ENCODE measurements around the gene TBC1D25. TPM values are rescaled to one million over a fixed set of nuclear protein-coding genes. Genes with fewer than 3 reads are reported as not detected.

TBC1D25 gene
- total and polyA plus RNA-seq, 2 experiments from 2014 or later = 1.9 to 4.5 TPM

GRCh38 chrX:48521353-48522243 is 17.9 kb upstream of the TBC1D25 start, which contains the start of gene EBP:
TSS of gene EBP (plus strand) at chrX:48521808. CDS start at chrX:48523772, 1,964 bp downstream.
- DNase-seq (ENCODE audit: low spot score) = peak; percentile 92
- Histone ChIP-seq H3F3A (replicated peaks; ENCODE audit: low read depth) (no peaks in the 10 kb centered on the region), H3K9me2 (ENCODE audit: insufficient read depth) (no peaks in the 10 kb centered on the region), H2AFZ (no peak within 1 kb of the TSS), H3K27ac (ENCODE audit: low read depth) (peak within 1 kb of the TSS; percentile 81; the same call in 1 of the 2 replicates), H3K4me1 (ENCODE audit: insufficient read depth) (no peaks in the 10 kb centered on the region), H3K4me3 (peak within 1 kb of the TSS; percentile 77), H4K20me1 (replicated peaks; ENCODE audit: insufficient read depth) (no peaks in the 10 kb centered on the region), H3K4me2 (peak within 1 kb of the TSS; percentile 84), H3K27me3 (ENCODE audit: insufficient read depth) (no peaks in the 10 kb centered on the region), H3K79me2 (replicated peaks; ENCODE audit: insufficient read depth) (peaks cover 17% of the 10 kb centered on the region), H3K36me3 (ENCODE audit: insufficient read depth) (peaks cover 9% of the 10 kb centered on the region; the same call in 1 of the 2 replicates)
- Mint-ChIP-seq H3K9me3 (no peaks in the 10 kb centered on the region), H3K4me3 (peak within 1 kb of the TSS; percentile 93), H3K27ac (peak within 1 kb of the TSS; percentile 95), H3K27me3 (ENCODE audit: insufficient read depth, low read depth, poor library complexity) (peaks cover 2% of the 10 kb centered on the region), H3K4me1 (peaks cover 11% of the 10 kb centered on the region; the same call in 2 of the 3 replicates), H3K36me3 (ENCODE audit: low read depth) (peaks cover 15% of the 10 kb centered on the region)
- no peak for TF ChIP-seq STAT1 (IDR thresholded peaks at IDR 0.05; ENCODE audit: unreplicated experiment)
- TF ChIP-seq POLR2AphosphoS5 (IDR thresholded peaks at IDR 0.05; ENCODE audit: low read depth) = peak; percentile 73
- peak; percentile 96 for ATAC-seq

GRCh38 chrX:48522291-48522690 is 17.2 kb upstream of the TBC1D25 start:
- H3K36me3 ChIP-seq (ENCODE audit: insufficient read depth) = peaks cover 9% of the 10 kb centered on the region; the same call in 1 of the 2 replicates
- H3K79me2 ChIP-seq (replicated peaks; ENCODE audit: insufficient read depth) = peaks cover 17% of the 10 kb centered on the region
- Mint-ChIP-seq H3K27ac (peak overlapping the region; percentile 95), H3K36me3 (ENCODE audit: low read depth) (peaks cover 22% of the 10 kb centered on the region), H3K9me3 (no peaks in the 10 kb centered on the region), H3K4me3 (peak overlapping the region; percentile 93), H3K27me3 (ENCODE audit: insufficient read depth, low read depth, poor library complexity) (peaks cover 2% of the 10 kb centered on the region), H3K4me1 (peaks cover 11% of the 10 kb centered on the region; the same call in 2 of the 3 replicates)
- peak overlapping the region; percentile 77 for H3K4me3 ChIP-seq
- no peak overlapping the region for H2AFZ ChIP-seq
- ATAC-seq = no peak
- no peak for DNase-seq (ENCODE audit: low spot score)
- H3K4me1 ChIP-seq (ENCODE audit: insufficient read depth) = no peaks in the 10 kb centered on the region
- H3K4me2 ChIP-seq = peak overlapping the region; percentile 84
- no peaks in the 10 kb centered on the region for H3K9me2 ChIP-seq (ENCODE audit: insufficient read depth)
- TF ChIP-seq POLR2AphosphoS5 (IDR thresholded peaks at IDR 0.05; ENCODE audit: low read depth) = no peak
- TF ChIP-seq JUNB (IDR thresholded peaks at IDR 0.05; ENCODE audit: unreplicated experiment) = no peak
- no peak for TF ChIP-seq ZNF114 (CRISPR knock-in tag; IDR thresholded peaks at IDR 0.05)
- no peak overlapping the region for H3K27ac ChIP-seq (ENCODE audit: low read depth)
- H3K27me3 ChIP-seq (ENCODE audit: insufficient read depth) = no peaks in the 10 kb centered on the region
- no peaks in the 10 kb centered on the region for H3F3A ChIP-seq (replicated peaks; ENCODE audit: low read depth)
- no peaks in the 10 kb centered on the region for H4K20me1 ChIP-seq (replicated peaks; ENCODE audit: insufficient read depth)

DNA sequence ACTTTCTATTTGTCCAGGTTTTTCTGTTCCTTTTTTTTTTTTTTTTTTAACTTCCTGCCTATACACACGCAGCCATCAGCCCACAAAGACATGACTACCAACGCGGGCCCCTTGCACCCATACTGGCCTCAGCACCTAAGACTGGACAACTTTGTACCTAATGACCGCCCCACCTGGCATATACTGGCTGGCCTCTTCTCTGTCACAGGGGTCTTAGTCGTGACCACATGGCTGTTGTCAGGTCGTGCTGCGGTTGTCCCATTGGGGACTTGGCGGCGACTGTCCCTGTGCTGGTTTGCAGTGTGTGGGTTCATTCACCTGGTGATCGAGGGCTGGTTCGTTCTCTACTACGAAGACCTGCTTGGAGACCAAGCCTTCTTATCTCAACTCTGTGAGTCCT is 15.8 kb upstream of the TBC1D25 start:
- Mint-ChIP-seq H3K27ac (no peak overlapping the region), H3K4me1 (peaks cover 11% of the 10 kb centered on the region; the same call in 2 of the 3 replicates), H3K27me3 (ENCODE audit: insufficient read depth, low read depth, poor library complexity) (peaks cover 2% of the 10 kb centered on the region), H3K4me3 (peak overlapping the region; percentile 40; the same call in 2 of the 3 replicates), H3K9me3 (no peaks in the 10 kb centered on the region), H3K36me3 (ENCODE audit: low read depth) (peaks cover 36% of the 10 kb centered on the region)
- Histone ChIP-seq H3F3A (replicated peaks; ENCODE audit: low read depth) (no peaks in the 10 kb centered on the region), H3K9me2 (ENCODE audit: insufficient read depth) (no peaks in the 10 kb centered on the region), H3K4me3 (no peak overlapping the region), H3K27me3 (ENCODE audit: insufficient read depth) (no peaks in the 10 kb centered on the region), H3K4me1 (ENCODE audit: insufficient read depth) (no peaks in the 10 kb centered on the region), H3K4me2 (no peak overlapping the region), H3K36me3 (ENCODE audit: insufficient read depth) (peaks cover 9% of the 10 kb centered on the region), H3K27ac (ENCODE audit: low read depth) (no peak overlapping the region), H4K20me1 (replicated peaks; ENCODE audit: insufficient read depth) (no peaks in the 10 kb centered on the region), H3K79me2 (replicated peaks; ENCODE audit: insufficient read depth) (peaks cover 17% of the 10 kb centered on the region), H2AFZ (no peak overlapping the region)
- DNase-seq (ENCODE audit: low spot score) (no peak), ATAC-seq (no peak)
- TF ChIP-seq CREB1 (CRISPR knock-in tag; IDR thresholded peaks at IDR 0.05; ENCODE audit: low read depth) (no peak), ZNF114 (CRISPR knock-in tag; IDR thresholded peaks at IDR 0.05) (no peak), EZH2phosphoT487 (IDR thresholded peaks at IDR 0.05; ENCODE audit: unreplicated experiment) (no peak), JUNB (IDR thresholded peaks at IDR 0.05; ENCODE audit: unreplicated experiment) (no peak), EZH2 (IDR thresholded peaks at IDR 0.05; ENCODE audit: low read depth, unreplicated experiment) (no peak), ETS1 (IDR thresholded peaks at IDR 0.05) (no peak), POLR2AphosphoS5 (IDR thresholded peaks at IDR 0.05; ENCODE audit: low read depth) (no peak), ZNF331 (CRISPR knock-in tag; IDR thresholded peaks at IDR 0.05; ENCODE audit: low read depth) (no peak)

Measured in GM23338 (cell line).